LNCAP (cell line): ENCODE data around the gene PLAGL1.

Experiments used
- TF ChIP-seq, protein P1 (sequence below): fragments of 450-650 bp; IDR thresholded peaks from 2 replicates; pipeline ENCODE4 v1.5.1; 2017; ENCODE audit warnings: mild to moderate bottlenecking

PLAGL1 gene

DNA sequence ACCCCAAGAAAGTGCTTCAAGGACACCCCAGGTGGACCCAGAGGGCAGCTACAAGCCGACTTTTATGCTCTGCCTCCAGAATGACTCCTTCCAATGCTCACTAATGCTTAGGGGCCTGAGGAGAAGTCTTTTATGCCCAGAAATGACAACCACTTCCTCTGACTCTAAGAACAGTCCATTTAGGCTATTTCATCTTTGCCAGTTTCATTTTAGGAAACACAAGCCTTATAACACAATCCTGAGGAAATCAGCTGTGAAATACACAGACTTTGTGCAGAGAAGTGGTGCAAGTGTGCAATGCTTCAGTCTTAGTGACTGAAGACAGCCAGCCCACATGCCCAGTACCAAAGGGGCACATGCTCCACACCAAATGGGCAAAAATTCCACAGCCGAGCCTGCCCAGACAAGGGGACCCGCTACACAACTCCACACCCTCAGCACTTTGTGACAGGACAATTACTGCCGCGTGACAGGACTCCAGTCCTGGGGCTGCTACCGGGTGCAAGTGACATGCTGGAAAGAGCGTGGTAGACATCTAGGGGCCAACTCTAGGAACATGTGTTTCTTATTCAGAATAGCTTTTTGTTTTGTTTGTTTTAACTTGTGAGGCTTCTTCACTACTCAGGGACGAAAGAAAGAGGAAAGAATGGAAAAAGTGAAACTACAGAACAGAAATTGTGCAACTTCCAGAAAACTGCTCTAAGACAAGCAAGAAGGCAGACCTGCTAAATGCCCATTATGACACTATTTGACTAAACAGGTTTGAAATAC, 28.2 kb upstream of the PLAGL1 start:
- TF ChIP-seq, protein P1, sequence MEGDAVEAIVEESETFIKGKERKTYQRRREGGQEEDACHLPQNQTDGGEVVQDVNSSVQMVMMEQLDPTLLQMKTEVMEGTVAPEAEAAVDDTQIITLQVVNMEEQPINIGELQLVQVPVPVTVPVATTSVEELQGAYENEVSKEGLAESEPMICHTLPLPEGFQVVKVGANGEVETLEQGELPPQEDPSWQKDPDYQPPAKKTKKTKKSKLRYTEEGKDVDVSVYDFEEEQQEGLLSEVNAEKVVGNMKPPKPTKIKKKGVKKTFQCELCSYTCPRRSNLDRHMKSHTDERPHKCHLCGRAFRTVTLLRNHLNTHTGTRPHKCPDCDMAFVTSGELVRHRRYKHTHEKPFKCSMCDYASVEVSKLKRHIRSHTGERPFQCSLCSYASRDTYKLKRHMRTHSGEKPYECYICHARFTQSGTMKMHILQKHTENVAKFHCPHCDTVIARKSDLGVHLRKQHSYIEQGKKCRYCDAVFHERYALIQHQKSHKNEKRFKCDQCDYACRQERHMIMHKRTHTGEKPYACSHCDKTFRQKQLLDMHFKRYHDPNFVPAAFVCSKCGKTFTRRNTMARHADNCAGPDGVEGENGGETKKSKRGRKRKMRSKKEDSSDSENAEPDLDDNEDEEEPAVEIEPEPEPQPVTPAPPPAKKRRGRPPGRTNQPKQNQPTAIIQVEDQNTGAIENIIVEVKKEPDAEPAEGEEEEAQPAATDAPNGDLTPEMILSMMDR: no peak

DNA sequence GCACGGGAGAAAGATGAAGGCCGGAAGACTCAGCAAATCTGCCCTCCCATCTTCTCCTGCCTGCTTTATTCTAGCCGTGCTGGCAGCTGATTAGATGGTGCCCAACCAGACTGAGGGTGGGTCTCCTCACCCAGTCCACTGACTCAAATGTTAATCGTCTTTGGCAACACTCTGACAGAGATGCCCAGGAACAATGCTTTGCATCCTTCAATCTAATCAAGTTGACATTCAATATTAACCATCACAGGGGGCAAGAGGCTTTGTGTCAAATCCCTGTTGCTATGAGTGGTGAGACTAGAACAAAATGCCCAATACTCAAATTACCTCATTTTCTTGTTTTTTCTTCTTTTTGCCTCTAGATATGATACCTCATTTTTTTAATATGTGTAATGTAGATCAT, 27.4 kb upstream of the PLAGL1 start:
- TF ChIP-seq, protein P1: no peak

DNA sequence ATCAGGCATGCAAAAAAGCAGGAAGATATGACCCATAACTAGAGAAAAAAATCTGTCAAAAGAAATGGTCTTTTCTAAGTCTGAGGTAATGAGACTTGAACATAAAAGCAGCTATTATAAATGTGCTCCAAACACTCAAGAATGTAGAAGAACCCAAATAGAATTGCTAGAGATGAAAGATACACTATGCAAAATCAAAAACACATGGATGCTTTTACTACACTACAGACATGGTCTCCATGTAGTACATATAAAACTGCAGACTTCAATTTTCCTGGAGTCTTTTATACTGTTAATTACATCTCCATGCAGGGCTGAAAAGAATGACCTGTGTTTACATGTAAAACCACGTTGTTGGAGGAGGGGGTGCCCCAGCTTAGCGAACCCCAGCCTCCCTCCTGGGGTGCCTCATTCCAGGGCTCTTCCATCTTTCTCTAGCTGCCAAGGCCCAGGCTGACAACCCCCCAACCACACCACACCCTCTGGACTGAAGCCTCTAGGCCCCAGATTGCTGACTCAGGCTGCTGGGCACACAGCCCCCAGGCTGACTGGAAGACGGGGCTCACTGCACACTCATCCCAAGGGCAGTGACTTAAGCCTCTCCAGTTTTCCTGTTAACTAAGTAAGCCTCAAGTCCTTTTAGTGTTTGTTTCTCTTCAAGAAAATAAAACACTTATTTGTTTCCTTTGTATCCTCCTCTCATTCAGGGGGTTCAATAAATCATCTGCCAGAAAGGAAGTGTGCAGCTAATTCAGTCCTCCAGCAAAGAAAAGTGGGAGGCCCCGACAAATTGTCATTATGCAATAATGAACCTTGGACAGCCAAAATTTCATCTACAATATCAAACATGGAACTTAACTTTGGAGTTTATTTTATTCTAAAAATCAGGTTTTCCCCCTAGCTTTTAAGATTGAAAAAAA, 26.0 kb upstream of the PLAGL1 start:
- TF ChIP-seq, protein P1: no peak

DNA sequence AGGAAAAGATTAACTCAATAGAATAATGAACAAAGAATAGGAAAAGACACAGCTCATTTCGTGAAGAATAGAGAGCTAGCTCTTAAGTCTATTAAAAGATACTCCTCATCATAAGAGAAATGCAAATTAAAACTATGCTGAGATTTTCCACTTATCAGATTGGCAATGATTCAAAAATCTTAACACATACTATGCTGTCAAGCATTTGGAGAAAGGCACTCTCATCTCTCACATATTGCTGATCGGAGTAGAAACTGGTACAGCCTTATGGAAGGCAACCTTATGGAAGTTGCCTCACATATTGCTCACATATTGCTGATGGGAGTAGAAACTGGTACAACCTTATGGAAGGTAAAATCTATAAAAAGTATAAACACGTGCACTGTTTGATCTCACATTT, 21.4 kb upstream of the PLAGL1 start:
- TF ChIP-seq, protein P1: no peak

DNA sequence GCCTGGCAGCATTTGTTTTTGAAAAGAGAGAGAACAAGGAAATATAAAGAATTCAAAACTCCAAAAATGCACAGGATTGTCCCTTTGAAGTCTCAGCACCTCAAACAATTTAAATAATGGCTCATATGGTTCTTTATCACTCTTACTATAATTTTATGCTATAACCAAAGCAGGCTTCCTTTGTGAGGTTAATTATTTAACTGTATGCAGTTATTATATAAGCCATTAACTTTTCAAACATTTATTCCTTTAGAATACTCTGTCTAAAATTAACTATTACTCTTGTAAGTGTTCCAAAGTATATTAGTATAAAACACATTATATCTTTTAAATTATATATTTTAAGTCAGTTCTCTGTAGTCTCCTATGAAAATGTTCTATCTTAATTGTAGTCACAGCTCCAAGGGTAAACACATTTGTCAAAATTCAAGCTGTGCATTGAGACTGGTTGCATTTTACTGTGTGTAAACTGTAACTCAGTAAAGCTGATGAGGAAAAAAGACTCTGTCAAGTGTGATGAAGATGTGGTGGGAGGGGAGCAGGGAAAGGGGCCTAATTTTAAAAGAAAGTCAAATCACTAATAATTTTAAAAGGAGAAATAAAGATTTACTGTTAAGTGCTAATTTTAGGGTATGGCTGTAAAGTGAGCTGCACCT, 20.0 kb upstream of the PLAGL1 start:
- TF ChIP-seq, protein P1: no peak

DNA sequence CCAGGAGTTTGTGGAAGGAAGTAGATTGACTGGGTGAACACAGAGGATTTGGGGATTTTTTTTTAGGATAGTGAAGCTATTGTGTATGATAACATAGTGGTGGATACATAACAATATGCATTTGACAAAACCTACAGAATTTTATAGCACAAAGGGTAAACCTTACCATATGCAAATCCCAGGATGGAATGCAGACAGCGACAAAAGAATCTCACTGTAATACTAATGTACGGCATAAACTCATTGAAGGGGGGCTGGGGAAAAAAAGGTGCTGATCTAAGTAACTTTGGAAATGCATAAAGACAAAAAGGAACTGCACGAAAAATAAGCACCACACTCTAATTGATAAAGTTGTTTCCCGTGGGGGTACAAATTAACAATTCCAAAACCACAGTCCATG, 15.2 kb upstream of the PLAGL1 start:
- TF ChIP-seq, protein P1: no peak

DNA sequence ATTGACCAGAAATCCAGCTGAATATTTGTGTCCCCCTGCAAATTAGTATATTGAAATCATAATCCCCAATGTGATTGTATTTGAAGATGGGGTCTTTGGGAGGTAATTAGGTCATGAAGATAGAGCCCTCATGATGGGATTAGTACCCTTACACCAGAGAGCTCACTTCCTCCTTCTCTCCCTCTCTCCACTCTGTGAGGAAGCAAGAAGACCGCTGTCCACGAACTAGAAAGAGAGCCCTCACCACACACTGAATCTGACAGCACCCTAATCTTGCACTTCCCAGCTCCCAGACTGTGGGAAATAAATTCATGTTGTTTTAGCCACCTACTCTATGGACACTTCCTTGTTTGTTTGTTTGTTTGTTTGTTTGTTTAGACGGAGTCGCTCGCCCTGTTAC, 11.9 kb upstream of the PLAGL1 start:
- TF ChIP-seq, protein P1: no peak
